ENCODE data around the gene BARHL2.

- TF ChIP-seq BACH1 (IDR thresholded peaks at IDR 0.05; ENCODE audit: borderline replicate concordance) (no peak), NR2F1 (conservative IDR thresholded peaks at IDR 0.05) (no peak), CTCF (IDR thresholded peaks at IDR 0.05 in 2 of 3, conservative IDR thresholded peaks at IDR 0.05 in 1 of 3; ENCODE audit: control insufficient read depth in 2 of 3, extremely low read depth in 1 of 3, insufficient read depth in 1 of 3, low read depth in 3 of 3, low read length in 3 of 3) (no peak), NFYB (IDR thresholded peaks at IDR 0.05; ENCODE audit: insufficient read depth, low read depth, low read length) (no peak), REST (IDR thresholded peaks at IDR 0.05; ENCODE audit: low read depth, low read length) (no peak), POLR2A (IDR thresholded peaks at IDR 0.05; ENCODE audit: low read depth, low read length) (no peak), SPI1 (IDR thresholded peaks at IDR 0.05; ENCODE audit: borderline replicate concordance, insufficient read depth, low read depth, low read length) (no peak), MYB (IDR thresholded peaks at IDR 0.05; ENCODE audit: borderline replicate concordance, low read depth, low read length) (no peak), CHD1 (IDR thresholded peaks at IDR 0.05; ENCODE audit: low read depth, low read length) (no peak)
Observed at GRCh38 chr1:90713741-90714509, 3.2 kb downstream of the BARHL2 start.
